ENCODE measurements around the gene STRA8.
"Not testable (repeated sequence)": the region's sequence is repeated elsewhere in the genome, so short reads cannot be mapped to it uniquely, and the experiment has no call there.

Gene STRA8

DNA sequence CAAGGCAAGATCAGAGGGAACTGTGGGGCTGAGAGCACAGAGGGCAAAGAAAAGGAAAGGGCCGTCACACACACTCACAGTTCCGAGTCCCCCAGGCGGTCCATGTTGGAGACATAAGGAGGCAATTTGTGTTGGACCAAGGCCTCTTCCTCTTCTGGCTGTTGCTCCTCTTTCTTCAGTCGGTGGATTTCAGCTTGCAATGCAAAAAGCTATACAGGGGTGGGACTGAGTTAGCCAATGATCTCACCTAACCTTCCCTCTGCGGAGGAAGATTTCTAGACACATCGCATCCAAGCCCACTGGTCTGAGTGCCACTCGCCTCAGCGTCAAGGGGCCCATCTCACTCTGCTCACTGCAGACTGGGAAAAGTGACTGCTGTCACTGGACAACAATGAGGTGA is 27.8 kb upstream of the STRA8 start:
- DNase-seq (ENCODE audit: low spot score), result peak; percentile 37

DNA sequence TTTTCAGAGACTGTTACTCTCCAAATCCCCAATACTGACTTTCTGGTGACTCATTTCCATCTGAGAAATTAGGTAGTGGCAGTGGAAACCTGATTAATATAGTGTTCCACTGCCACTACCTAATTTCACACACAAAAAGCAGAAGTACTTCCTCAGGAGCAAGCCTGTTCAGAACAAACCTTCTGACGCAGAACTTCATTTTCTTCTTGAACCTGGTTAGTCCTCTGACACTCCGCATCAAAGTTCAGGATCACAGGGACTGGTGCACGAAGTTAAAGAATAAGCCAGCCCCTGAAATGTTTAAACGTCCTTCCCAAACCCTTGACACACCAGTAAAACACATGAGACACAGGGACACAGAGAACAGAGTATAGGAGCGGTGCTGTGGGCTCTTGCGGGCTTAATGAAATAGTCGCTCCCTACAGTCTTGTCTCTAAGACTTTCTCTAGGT is 26.7 kb upstream of the STRA8 start:
- no peak for DNase-seq (ENCODE audit: low spot score)

DNA sequence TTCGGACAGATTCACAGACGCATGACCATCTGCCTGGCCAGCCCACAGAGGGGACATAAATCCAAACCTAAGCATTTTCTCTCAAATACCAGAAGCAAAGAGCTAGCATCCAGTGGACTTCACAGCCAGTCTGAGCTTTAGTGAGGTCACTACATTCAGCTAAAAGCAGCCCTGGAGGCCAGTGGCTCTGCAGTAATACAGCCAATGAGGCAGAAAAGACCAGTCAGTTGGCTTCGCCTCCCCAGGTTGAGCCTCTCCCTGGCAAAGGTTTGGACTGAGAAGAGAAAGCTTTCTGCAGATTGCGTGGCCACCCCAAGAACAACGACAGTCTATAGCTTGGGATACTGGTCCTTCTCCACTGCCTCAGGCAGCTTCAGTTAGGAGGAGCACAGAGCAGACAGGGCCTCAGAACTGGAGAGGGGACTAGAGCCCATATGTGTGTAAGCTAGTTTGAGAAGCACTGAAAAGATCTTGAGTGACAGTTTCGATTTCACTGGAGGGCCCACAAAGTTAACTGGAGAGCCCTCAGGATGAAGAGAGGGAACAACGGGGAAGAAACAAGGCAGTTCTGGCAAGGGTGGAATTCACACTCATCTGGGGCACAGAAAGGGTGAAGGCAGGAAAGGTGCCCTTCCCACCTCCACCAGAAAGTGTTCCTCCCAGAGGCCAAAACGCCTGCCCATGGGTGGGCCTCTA is 26.1 kb upstream of the STRA8 start:
- no peak for DNase-seq (ENCODE audit: low spot score)

DNA sequence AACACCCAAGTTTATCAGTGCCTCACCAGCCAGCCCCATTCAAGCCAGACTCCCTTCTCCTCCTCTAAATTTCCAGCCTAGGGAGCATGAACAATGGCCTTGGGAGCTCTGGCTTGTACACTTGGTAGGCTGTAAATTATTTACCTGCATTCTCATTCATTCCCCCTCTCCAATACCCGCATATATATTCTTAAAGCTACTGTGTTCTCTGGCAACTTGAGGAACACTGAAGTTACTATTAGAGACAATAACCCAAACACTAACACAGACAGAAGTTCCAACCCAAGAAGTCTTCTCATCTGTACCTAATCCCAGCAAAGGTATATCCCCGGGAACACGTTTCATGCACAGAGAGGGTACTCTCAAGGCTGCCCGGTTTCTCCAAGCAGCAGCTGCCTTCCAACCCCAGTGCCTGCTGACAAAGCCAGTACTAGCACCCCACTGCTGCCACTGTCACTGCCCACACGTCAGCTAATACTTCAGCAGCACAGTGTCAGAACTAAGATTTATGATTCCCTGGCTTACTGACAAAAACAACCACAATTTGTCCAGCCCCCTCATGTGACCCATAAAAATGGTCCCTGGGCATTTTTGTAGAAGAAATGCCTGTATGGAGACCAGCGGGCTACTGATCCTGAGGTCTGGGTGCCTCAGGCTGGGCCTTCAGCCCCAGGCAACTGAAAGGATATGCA is 25.4 kb upstream of the STRA8 start:
- DNase-seq (ENCODE audit: low spot score), result no peak

DNA sequence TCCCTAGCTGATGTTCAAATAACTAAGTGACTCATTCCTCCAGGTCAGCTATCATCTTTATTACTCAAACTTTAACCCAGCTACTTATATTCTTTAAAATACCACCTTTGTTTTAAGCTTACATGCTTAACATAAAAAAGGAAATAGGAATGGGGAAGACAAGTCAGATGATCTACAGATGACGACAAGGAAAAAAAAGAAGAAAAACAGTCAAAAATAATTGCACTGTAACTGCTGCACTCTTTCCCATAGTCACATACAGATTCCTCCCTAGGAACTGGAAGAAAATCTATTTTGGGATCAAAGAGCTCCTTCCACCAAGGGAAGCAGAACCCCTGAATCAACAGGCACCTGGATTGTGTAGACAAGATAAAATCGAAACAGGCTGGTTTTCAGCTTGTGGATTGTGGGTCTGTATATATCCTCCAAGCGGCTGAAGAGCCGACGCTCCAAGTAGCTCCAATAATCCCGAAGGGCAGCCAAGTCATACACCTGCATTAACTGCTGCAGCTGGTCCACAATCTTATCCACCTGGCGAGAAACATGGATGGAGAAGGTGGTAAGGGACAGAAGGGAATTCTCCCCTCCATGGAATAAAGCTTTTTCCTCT is 24.3 kb upstream of the STRA8 start:
- DNase-seq (ENCODE audit: low spot score), result no peak

DNA sequence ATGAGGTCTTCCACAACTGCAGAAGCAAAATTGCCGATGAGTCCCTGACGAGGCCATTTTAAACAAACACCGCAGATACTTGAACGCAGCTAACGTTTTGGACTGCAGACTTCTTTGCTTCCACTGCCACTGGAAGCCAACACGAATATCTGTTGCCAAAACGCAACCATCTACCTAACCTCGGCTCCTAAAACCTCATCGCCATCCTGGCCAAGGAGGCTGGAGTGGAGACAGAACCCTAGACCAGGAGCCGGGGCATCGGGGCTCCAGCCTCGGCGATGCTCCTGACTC is 22.8 kb upstream of the STRA8 start:
- DNase-seq (ENCODE audit: low spot score), result no peak

DNA sequence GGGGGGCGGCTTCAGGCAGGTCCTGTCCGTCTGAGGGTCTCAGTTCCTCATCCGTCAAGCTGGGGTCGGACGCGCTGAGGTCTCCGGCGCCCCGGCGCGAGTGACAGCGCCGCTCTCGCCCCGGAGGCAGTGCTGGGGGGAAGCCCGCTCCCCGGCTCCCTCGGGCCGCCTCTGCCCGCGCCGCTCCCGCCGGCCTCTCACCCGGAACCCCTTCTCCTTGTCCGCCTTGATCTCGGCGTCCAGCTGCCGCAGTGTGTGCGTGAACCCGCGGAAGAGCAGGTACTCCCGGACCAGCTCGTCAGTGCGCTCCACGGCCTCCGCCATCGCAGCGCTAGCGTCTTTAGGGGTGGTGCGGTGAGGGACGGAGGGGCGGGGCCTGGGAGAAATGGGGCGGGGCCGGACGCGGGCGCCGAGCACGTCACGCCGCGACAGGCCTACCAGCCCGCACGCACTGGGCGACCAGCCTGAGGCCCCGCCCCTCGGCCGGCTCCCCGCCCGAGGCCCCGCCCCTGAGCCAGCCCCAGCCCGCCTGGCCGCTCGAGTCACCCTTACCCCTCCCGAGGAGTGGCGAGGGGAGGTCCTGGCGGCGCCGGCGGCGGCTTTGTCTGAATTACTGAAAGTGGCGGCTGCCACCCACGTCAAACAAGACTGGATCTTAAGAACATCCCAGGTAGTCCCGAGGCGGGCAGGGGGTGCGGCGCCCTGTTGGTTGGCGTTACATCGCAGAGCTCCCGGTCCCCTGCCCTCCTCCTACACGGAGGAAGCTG is 22.3 kb upstream of the STRA8 start, which contains the start of gene WDR91:
Gene WDR91, minus strand, starts transcription at position 348 of the 767 bp plus-strand sequence. Its CDS starts 24 bp downstream, at position 324.
- peak; percentile 98 for DNase-seq (ENCODE audit: low spot score)

DNA sequence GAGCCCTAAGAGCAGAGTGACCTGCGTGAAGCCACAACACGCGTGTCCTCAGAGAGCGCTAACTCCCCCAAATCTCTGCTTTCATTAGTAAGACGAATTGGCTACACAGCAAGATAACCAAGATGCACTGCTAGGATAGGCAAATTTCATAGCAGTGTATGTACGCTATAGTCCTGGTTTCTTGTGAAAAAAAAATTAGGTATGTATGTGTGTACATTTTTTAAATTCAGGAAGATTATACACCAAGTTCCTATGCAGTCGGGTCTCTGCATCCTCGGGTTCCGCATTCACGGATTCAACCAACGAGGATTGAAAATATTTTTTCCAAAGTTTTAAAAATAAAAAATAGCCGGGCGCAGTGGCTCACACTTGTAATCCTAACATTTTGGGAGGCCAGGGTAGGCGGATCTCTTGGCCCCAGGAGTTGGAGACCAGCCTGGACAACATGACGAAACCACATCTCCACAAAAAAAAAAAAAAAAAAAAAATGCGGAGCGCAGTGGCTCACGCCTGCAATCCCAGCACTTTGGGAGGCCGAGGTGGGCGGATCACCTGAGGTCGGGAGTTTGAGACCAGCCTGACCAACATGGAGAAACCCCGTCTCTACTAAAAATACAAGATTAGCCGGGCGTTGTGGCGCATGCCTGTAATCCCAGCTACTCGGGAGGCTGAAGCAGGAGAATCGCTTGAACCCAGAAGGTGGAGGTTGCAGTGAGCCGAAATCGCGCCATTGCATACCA is 21.5 kb upstream of the STRA8 start:
- DNase-seq (ENCODE audit: low spot score), result not testable (repeated sequence)

DNA sequence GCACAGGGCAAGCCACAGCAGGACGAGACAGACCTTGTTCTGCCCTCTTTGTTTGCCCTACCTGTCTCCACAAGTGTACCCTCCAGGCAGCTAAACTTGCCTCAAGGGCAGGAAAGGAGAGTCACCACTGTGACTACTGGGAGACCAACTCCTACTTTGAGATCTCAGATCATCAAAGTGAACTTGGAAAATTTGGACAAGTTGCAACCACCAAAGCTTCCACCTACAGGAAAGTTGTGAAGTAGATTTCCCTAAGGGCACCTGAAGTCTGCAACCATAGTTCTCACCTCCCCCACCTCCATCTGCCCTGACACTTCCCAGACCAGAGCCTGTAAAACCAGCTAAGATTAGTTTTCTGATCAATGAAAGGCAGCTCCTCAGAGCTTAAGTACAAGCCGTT is 19.8 kb upstream of the STRA8 start:
- DNase-seq (ENCODE audit: low spot score), result no peak

DNA sequence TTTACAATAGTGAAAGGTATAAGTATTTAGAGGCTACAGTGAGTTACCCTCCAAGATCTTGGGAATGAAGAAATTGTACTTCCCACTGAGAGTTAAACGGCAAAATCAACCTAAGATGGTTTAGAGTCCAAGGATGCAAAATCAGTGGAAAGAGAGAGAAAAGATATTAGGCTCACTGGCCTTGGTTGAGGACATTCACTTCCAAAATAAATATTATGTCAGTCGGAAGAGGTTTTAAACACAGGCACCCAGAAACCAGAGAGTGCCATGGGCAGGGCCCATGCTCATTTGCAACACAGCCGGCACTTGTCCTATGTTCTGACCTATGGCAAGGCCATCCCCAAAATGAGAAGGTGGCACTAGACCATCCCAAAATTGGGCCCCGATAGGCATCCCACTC is 18.5 kb upstream of the STRA8 start:
- DNase-seq (ENCODE audit: low spot score), result no peak

DNA sequence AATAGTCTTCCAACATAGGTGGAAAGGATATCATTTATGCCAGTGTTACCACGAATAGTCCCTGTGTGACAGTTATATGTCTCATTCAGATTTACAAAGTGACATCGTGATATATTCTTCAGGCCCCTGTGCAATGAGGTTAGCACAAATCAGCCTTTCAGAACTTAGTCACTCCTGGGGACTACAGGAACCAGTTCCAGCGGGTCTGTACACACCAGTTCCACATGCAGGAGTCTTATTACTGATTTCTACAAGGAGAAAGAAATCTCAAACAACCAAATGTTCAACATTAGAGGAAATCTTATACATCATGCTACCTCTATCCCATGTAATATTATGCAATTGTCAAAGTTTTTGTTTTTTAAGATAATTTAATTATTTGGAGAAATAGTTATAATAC is 17.9 kb upstream of the STRA8 start:
- DNase-seq (ENCODE audit: low spot score), result no peak

DNA sequence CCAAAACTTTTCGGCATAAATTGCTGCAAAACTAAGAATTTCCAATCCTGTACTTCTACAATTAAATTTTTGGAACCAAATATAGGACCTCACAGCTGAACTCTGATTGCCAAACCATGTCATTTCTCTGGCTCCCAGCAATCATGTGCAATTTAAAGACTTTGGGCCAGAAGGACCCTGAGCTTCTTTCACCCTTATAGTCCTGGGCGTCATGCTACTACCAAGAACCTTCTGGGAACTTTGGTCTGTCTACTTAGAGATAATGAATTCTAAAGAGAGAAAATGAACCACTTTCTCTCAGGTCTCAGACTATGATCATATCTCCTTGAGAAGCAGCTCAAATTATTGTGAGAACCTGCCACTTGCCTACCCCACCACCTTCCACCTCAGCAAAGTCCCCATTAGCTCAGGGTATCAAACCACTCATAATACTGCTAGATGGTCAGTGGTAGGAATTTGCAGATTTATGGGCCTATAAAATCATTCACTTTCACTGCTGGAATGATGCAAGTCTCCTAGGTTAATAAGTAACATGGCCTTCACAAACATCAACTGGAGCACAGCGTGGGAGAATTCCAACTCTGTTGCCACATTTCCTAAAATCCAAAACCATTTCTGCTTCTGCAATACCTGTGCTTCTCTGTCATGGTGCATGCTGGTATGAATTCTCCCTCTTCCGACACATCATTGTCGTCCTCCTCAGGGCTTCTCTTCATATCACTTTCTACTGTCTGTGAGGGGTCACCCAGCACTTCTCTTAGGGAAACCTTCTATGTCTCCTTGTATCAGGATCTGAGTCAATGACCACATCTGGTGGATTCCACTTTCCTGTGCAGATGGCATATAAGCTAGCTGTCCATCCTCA is 15.8 kb upstream of the STRA8 start:
- DNase-seq (ENCODE audit: low spot score), result no peak

DNA sequence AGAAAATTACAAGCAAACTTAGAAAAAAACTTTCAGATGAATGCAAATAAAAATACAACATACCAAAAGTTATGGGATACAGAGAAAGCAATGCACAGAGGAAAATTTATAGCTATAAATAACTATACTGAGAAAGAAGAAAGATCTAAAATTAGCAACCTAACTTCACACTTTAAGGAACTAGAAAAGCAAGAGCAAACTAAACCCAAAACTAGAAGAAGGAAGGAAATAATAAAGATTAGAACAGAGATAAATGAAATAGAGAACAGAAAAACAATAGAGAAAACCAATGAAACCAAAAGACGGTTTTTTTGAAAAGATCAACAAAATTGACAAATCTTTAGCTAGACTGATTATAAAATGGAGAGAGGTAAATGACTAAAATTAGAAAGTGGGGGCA is 9.6 kb upstream of the STRA8 start:
- no peak for DNase-seq (ENCODE audit: low spot score)

DNA sequence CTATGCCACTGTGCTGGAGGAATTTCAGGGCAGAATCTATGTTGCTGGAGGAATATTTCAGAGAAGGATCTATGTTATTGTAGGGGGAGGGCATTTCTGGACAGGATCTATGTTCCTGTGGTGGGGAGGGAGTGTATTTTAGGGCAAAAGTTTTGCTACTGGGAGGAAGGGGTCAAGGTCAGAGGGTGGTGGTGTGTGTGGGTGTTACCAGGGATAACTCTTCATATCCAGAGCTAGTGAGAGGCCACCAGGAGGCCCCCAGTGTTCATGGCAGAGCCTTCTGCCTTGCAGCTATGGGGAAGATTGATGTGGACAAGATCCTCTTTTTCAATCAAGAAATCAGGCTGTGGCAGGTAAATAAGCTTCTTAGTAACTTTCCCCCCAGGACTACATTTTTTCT is 2.0 kb upstream of the STRA8 start:
- DNase-seq (ENCODE audit: low spot score), result no peak

DNA sequence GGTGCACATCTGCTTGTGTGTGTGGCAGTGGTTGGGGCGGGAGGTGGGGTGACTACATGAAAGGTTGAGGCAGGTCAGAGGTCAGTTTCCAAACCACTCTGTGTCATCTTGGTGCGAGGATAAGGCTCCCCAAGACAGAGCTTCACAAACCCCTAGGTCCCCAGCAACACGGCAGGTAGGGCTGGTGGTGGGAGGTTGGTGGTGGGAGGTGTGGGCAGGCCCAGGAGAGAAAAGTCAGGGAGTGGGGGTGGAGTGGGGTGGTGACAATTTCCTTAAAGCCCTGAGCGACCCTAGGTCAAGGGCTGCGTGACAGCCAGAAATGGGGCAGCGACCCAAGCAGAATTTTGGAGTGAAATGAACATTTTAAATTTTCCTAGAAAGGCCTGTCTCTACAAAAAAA is 1.6 kb upstream of the STRA8 start:
- no peak for DNase-seq (ENCODE audit: low spot score)

DNA sequence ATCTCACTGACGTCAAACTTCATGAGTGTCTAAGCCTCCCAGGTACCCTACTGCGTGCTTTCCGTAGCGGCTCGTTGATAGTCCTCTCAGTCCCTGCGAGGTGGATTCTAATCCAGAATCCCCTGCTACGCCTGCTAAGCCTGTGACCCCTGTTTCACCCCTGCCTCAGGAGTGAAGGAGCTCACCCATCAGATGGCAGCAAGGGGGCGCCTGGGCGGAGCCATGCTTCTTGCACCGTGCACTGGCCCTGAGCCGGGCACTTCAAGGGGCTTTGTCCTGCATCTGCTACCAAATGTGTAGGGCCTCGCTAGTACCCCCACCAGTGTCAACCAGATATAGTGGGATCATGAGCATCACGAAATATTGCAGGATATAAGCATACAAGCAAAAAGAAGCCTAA is 918 bp upstream of the STRA8 start:
- no peak for DNase-seq (ENCODE audit: low spot score)

DNA sequence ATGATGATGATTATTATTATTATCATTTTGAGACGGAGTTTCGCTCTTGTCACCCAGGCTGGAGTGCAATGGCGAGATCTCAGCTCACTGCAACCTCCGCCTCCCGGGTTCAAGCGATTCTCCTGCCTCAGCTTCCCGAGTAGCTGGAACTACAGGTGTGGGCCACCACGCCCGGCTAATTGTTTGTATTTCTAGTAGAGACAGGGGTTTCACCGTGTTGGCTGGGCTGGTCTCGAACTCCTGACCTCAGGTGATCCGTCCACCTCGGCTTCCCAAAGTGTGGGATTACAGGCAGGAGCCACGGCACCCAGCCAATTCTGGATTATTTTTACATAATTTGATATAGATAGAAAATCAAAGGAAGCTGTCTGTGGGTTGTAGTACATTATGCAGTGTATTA is 457 bp downstream of the STRA8 start:
- not testable (repeated sequence) for DNase-seq (ENCODE audit: low spot score)

DNA sequence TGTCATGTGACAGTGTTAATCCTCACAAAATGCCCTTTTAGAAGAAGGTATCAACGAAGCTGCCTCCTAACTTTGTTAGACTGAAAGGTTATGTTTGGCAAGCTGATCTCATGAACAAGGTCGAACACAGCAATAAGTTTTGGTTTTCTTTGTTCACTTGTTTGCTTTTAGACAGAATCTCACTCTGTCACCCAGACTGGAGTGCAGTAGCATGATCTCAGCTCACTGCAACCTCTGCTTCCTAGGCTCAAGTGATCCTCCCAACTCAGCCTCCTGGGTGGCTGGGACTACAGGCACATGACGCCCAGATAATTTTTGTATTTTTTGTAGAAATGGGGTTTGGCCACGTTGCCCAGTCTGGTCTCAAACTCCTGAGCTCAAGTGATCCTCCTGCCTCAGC is 1.1 kb downstream of the STRA8 start:
- no peak for DNase-seq (ENCODE audit: low spot score)

DNA sequence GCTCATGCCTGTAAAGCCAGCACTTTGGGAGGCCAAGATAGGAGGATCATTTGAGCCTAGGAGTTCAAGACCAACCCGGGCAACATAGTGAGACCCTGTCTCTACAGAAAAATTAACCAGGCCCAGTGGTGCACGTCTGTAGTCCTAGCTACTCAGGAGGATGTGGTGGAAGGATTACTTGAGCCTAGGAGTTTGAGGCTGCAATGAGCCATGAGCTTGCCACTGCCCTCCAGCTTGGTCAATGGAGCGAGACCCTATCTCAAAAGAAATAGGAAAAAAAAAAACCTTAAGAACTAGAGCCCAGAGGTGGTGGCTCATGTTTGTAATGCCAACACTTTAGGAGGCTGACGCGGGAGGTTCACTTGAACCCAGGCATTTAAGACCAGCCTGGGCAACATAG is 2.2 kb downstream of the STRA8 start:
- no peak for DNase-seq (ENCODE audit: low spot score)

DNA sequence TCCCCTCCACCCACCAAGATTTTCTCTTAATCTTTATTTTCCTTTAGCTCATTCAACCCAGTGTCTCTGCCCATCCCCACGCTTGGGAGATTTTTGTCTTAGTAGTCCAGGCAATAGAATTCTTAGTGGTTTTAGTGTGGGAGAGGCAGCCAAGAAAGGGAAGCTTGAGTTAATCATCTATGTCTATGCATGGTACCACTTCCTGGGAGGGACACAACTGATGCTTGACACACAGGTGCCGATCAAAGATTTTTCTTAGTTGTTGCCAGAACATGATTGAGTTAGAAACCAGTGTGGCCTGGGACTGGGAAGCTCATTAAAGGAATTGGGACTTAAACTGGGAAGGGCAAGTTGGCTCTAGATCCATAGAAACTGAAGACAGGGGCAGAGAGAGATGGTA is 3.1 kb downstream of the STRA8 start:
- DNase-seq (ENCODE audit: low spot score), result no peak

DNA sequence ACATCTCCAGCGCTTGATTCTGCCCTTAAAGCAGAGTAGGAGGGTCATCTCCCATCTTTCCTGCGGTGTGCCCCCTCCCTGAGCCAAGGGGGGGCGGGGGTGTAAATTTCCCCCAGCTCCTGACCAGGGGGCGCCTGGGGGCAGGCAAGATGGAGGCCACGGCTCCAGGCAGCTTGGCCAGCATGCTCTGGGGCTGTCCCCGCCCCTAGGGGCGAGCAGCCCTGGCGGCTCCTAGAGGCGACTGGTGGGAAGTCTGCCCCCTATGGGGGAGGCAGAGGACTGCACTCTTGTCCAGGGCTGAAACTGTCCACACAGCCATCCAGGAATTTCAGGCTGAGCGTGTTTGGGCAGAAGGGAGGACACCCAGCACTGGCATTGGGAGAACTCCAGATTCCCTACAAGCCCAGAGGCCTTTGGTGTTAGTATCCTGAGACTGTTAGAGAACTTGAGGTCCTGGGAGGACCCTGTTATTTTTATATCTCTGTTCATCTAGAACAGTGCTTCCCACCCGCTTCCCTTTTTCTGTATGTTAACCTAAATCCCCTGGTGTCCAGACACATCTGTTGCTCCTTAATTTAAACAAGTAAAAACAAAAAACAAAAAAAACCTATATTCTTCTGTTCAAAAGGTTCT is 4.6 kb downstream of the STRA8 start:
- DNase-seq (ENCODE audit: low spot score), result no peak
